Stimulated activated CD8-positive, alpha-beta memory T cell treated with anti-CD3 and anti-CD28 coated beads, Interleukin-4, amount 100 ng/mL, for 4 hours (primary cell): ENCODE results near the gene AP1G2.

Experiments
- DNase-seq, 2 donors: peaks; one replicate each; pipeline ENCODE4 v3.0.0-alpha.2; 2020; ENCODE audit warnings: low read depth in 2 of 2, low spot score in 1 of 2

The AP1G2 gene

DNA sequence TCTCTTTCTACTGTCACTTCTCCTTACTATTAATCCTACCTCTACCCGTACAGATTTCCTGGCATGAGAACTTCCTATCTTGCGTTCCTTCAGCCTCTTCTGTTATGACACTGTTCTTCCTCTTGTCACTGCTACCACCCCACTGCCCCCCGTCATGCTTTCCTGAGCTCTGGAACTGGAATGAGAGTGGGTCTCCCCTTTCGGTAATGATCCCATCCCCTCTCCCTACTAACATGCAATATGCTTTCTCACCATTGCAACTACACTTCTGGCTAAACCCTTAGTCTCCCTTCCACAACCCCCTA is 4.9 kb upstream of the AP1G2 start:
- DNase-seq: no peak

DNA sequence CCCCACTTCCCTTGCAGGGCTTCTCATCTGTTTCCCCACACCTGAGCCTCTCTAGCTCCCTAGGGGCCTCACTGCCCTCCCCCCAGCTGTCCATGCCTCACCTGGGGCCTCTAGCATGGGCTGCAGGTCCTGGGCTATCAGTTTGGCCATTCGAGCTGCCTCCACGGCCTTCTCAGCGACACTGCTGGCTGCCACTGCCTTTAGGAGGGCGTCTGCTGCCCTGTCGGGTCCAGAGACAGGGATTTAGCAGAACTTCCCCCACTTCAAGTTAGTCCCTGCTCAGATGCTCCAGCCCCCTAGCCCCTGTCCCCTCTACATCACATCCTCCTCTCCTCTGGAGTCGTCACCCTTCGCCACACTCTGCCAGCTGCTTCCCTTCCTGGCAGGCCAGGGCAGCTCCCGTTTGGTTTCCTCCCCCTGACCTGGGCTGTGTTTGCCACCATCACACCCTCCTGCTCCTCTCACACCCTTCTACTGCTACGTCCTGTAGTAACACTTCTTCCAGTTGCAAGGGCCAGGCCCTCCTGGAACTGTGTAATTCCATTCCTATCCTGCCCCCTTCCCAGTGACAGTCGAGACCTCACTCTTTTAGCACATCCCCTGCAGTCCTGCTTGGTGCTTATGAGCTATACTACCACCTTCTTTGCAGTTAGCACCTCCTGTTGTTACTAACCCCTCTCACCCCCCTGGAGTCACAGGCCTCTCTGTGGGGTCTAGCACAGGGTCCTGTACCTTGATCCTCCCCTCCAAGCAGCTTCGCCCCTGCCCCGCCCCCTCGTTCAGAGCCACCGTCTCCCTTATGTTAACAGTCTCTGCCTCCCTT is 4.3 kb upstream of the AP1G2 start:
- DNase-seq: no peak

GRCh38 chr14:23570806-23571483 is 3.4 kb upstream of the AP1G2 start:
- no peak for DNase-seq

- DNase-seq: no peak
These were observed 2.0 kb upstream of the AP1G2 start for GRCh38 chr14:23569443-23570151.

DNA sequence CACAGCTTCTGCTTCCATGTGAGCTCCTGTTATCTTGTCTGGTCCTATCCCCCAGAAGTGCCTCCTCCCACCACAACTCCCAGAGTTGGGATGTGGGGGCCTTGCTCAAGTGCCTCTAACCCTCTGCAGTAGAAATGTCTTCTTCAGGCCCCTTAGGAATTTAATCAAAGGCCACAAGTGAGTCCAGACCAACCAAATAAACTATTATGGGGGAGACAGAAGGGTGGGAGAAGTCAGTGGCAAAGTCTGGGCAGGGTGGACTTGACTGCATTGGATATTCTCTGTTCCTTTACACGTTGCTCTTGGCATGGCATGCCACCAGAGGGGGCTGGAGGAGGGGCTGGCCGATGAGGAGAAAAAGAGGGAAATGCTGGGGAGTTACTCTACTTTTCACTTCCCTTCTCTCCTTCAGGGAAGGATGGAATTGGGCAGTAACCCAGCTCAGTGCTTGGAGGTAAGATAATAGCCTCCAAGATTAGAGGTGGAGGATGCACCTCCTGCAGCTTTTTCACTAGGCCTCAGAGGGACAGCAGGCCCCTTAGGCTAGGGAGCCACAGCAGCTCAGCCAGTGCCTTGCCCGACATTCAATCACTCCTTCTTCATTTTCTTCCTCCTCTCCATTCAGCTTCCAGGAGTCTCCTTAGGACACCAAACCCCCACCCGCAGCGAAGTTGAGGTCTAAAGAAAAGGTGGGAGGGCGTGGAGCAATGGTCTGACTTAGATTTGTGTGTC is 1.2 kb upstream of the AP1G2 start:
- DNase-seq: no peak

DNA sequence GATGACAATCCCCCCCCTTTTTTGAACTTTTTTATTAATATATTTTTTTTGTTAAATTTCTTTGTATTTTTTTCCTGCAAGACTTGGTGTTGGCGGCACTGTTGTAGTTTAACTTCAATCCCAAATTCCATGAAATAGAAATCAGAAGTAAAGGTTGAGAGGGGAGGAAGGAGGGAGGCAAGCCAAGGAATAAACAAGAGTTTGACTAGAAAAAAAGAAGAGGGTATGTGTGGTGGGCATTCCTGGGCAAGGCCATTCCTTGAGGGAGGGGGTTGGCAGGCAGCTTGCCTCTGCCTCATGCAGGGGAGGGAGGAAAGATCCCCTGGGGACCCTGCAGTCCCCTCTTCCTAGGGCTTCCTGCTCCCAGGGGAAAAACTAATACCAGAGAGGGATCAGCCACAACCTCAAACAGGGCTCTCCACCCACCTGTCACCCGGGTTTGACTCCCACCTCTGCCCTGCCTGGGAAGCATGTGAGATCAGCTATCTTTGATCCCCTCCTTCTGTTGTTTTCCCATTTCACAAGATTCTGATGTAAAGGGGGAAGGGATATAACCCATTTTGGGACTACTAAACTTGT is 519 bp upstream of the AP1G2 start:
- no peak for DNase-seq

GRCh38 chr14:23566778-23567185 is 809 bp downstream of the AP1G2 start:
- no peak for DNase-seq

DNA sequence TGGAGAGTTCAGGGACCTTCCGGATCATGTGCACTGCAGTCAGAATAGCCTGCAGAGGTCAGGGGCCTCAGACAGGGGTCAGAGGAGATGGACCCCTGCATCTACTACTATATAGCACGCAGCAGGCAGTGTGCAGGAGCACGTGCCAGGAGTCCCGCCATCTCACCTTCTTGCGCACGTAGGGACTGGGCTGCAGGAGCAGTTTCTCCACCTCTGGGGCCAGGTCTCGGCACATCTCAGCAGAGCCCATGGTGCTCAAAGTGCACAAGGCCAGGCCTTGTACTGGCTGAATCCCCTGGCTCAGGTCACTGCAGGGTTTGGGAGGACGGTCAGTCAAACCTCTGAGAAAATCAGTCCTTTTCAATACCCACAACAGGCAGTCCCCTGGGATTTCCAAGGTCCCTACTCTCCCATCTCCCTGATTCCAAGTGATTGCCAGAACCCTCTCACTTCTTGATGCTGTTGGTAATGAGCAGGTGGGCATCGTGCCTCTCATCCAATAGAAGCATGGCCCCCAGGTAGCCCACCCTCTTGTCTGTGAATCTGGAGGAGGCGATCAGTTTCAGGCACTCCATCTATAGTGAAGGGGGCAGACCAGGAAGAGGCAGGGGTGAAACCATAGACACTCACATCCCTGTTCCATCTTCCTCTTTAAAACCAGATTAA is 1.3 kb downstream of the AP1G2 start:
- no peak for DNase-seq

GRCh38 chr14:23565626-23566025 is 2.0 kb downstream of the AP1G2 start:
- DNase-seq: no peak

DNA sequence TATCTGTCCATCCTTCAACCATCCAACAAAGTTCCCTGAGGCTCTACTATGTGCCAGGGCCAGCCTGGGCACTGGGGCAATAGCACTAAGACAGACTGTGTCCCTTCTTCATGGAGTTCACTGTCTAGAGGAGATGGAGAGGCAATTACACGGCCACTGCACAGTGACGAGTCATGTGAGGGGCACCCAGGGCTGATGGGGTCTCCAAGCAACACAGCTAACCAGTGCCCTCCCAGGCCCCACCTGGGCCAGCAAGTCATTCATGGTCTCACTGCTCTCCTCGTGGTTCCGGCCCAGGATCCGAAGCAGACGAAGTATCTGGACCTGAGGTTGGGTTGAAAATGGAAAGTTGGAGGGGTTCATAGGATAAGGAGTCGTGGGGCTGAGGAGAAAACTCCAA is 2.7 kb downstream of the AP1G2 start:
- DNase-seq: no peak

GRCh38 chr14:23564181-23564812 is 3.3 kb downstream of the AP1G2 start:
- no peak for DNase-seq

DNA sequence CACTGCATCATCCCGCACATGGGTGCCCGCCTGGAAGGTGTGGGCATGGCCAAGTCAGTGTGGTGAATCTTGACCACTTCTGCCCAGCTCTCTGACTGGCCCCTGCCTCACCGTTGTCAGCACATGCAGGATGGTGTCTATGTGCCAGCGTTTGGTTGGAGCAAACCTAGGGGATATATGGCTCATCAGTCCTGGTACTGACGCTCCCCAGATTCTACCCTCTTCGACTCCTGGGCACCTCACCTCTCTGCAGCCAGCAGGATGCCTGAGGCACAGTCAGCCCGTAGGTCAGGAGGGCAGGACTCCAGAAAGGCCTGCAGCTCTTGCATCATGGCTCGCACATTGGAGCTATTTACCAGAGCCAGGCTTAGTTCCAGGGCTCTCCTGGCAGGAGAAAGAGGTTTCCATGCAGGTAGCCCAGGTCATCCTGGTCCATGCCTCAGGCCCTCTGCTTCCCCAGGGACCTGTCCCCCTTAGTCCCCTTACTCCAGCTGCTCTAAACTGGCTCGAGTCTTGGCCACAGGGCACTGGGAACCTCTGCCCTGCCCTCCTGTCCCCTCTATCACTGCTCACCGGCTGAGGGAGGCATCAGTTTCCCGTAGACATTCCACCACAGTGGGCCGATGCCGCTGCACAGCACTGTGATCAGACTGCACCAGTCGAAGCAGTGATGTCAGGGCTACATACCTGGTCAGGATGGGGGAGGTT is 4.0 kb downstream of the AP1G2 start:
- no peak for DNase-seq

DNA sequence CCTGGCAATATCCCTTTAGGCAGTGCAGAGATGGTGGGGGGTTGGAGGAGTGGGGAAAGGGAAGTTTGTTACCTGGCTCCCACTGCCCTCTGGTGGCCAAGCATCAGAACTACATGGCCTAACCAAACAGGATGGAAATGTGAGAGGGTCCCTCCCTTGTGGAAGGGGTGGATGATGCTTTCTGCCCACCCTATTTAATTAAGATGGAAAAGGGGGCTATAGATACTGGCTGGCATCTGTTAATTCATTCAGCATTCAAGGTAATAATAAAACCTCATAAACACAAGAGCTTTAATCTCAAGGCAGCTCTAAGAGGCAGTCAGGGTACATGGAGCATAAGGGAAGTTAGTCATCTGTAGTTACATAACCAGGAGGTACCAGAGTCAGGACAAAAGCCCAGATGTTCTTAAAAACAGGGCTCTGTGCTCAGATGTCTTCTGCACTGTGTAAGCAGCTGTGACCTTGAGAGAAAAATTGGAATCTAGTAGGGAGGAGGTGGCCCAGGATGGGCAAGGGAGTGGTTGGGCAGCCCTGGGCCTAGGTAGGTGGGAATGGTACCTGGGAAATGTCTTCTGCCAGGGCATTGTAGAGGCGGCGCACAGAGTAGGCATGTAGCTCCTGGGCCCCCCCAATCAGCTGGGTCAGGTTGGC is 4.6 kb downstream of the AP1G2 start:
- DNase-seq: peak in 1 of 2 donors; percentile 30

GRCh38 chr14:23561873-23562821 is 5.4 kb downstream of the AP1G2 start:
- no peak for DNase-seq

GRCh38 chr14:23561259-23561658 is 6.3 kb downstream of the AP1G2 start:
- DNase-seq: no peak

DNA sequence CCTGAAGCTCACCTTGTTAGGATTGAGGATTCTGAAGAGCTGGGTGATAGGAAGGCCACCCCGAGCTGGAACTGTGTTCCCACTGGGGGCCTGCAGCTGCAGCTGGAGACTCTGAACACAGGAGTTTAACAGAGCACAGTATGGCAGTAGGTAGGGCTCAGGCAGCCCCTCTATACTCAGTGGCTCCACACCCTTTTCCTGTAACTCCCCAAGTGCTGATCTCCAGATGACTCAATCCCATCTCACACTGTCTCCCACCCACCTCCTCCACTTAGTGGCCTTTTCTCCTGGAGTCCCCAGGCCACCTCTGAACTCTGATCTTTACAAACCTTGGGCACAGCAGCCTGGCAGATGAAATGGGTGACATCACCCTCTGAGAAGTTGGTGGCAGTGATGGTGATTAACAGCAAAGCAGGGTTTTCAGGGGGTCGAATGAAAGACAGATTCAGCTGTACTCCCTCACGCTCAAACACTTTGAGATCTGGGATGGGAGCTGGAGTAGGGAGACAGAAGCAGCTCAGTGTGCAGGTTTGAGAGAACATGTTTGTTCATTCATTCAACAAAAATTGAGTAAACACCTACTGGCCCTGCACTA is 7.6 kb downstream of the AP1G2 start:
- DNase-seq: no peak
